ENCODE measurements around the gene CFAP46. TPM values are rescaled to one million over a fixed set of nuclear protein-coding genes. Genes with fewer than 3 reads are reported as not detected.
"Not testable (repeated sequence)": the region's sequence is repeated elsewhere in the genome, so short reads cannot be mapped to it uniquely, and the experiment has no call there.

The CFAP46 gene
- total RNA-seq, 1 donor from 2014 or later, result 1.6 TPM

DNA sequence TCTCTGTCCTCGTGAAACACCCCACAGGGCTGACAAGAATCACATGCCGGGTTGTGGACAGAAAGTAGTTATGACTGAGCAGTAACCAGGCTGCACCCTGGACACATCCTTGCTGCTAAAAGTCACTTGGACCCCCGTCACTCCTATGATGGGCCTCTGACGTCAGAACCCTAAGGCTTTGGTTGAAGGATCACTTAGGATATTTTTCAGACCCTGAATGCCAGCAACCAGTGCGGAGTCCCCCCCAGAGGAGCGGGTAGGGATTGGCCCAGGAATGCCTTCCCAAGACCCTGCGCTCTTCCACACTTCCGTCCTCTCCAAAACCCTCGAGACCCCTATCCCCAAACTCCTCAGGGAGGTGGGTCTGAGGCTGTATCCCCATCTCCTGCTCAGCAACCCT lies 52.1 kb downstream of the CFAP46 start:
- TF ChIP-seq EZH2phosphoT487 (IDR thresholded peaks at IDR 0.05) (no peak), EZH2 (IDR thresholded peaks at IDR 0.05) (no peak)
- TF ChIP-seq, protein P1, sequence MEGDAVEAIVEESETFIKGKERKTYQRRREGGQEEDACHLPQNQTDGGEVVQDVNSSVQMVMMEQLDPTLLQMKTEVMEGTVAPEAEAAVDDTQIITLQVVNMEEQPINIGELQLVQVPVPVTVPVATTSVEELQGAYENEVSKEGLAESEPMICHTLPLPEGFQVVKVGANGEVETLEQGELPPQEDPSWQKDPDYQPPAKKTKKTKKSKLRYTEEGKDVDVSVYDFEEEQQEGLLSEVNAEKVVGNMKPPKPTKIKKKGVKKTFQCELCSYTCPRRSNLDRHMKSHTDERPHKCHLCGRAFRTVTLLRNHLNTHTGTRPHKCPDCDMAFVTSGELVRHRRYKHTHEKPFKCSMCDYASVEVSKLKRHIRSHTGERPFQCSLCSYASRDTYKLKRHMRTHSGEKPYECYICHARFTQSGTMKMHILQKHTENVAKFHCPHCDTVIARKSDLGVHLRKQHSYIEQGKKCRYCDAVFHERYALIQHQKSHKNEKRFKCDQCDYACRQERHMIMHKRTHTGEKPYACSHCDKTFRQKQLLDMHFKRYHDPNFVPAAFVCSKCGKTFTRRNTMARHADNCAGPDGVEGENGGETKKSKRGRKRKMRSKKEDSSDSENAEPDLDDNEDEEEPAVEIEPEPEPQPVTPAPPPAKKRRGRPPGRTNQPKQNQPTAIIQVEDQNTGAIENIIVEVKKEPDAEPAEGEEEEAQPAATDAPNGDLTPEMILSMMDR (IDR thresholded peaks at IDR 0.05), result no peak
- Histone ChIP-seq H4K20me1 (ENCODE audit: low read depth) (no peaks in the 10 kb centered on the region), H3K27ac (no peak overlapping the region), H3K9ac (no peak overlapping the region), H3K9me3 (ENCODE audit: low read depth) (no peaks in the 10 kb centered on the region), H3K4me3 (no peak overlapping the region), H3K4me1 (no peaks in the 10 kb centered on the region), H3F3A (ENCODE audit: low read depth) (no peaks in the 10 kb centered on the region), H3K79me2 (ENCODE audit: low read depth) (no peaks in the 10 kb centered on the region), H3K4me2 (no peak overlapping the region), H2AFZ (replicated peaks) (no peak overlapping the region), H3K27me3 (no peaks in the 10 kb centered on the region), H3K36me3 (no peaks in the 10 kb centered on the region)
- Mint-ChIP-seq H3K4me1 (peaks cover 8% of the 10 kb centered on the region), H3K27me3 (ENCODE audit: insufficient read depth, low read depth) (peaks cover 4% of the 10 kb centered on the region), H3K4me3 (no peak overlapping the region), H3K9me3 (no peaks in the 10 kb centered on the region), H3K27ac (no peak overlapping the region), H3K36me3 (no peaks in the 10 kb centered on the region)
- no peak for DNase-seq (ENCODE audit: low spot score)

DNA sequence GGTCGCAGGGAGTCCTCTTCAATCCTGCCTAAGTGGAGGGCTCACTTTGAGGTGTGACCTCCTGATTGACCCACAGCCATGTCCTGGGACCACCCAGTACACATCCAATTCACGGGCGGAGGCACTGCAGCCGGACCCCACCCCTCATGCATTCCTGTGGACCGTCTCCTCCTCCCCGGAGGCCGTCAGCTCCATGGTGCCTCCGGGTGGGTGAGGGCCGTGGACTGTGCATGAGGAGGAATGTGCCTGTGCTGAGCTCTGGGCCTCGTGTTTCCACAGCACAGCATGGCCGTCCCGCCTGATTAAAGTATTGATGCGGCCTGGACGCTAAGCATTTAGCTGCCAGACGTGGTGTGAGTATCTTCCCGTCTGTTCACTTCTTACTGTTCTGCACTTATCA lies 52.8 kb downstream of the CFAP46 start:
- Histone ChIP-seq H3K4me1 (no peaks in the 10 kb centered on the region), H3K79me2 (ENCODE audit: low read depth) (no peaks in the 10 kb centered on the region), H3F3A (ENCODE audit: low read depth) (no peaks in the 10 kb centered on the region), H4K20me1 (ENCODE audit: low read depth) (no peaks in the 10 kb centered on the region), H3K27me3 (no peaks in the 10 kb centered on the region), H3K36me3 (no peaks in the 10 kb centered on the region), H2AFZ (replicated peaks) (no peak overlapping the region), H3K27ac (no peak overlapping the region), H3K9ac (no peak overlapping the region), H3K4me2 (no peak overlapping the region), H3K4me3 (no peak overlapping the region), H3K9me3 (ENCODE audit: low read depth) (no peaks in the 10 kb centered on the region)
- no peaks in the 10 kb centered on the region for H3K9me3 Mint-ChIP-seq
- H3K36me3 Mint-ChIP-seq, result no peaks in the 10 kb centered on the region
- no peak overlapping the region for H3K4me3 Mint-ChIP-seq
- H3K27ac Mint-ChIP-seq, result no peak overlapping the region
- H3K4me1 Mint-ChIP-seq, result peaks cover 8% of the 10 kb centered on the region
- TF ChIP-seq EZH2 (IDR thresholded peaks at IDR 0.05) (no peak), EZH2phosphoT487 (IDR thresholded peaks at IDR 0.05) (no peak)
- TF ChIP-seq, protein P1 (IDR thresholded peaks at IDR 0.05), result no peak
- H3K27me3 Mint-ChIP-seq (ENCODE audit: insufficient read depth, low read depth), result peaks cover 4% of the 10 kb centered on the region
- no peak for DNase-seq (ENCODE audit: low spot score)

DNA sequence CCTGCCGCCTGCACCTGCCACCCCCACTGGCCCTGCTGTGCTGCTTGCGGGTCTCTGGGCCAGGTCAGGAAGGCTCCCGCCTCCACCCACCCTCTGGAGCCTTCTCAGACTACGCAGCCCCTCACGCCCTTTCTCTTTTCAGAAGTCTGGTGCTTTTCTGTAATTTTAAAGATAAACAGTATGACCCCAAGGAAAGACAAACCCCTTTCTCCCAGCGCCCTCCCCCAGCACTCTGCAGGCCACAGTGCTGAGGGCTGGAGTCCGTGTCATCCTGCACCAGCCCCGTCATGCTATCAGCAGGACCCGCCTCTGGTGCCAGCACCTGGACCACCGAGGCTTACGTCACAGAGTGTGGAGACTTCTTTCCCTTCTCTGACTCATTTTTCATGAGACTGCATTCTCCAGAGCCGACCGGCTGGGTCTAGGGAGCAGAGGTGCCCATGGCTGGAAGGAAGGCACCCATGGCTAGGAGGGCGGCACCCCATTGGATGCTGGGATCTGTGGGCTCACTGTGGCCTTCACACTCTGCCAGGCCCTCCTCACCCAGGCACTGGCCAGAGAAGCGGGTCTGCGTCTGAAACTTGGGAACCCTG lies 53.4 kb downstream of the CFAP46 start:
- H2AFZ ChIP-seq (replicated peaks), result no peak overlapping the region

DNA sequence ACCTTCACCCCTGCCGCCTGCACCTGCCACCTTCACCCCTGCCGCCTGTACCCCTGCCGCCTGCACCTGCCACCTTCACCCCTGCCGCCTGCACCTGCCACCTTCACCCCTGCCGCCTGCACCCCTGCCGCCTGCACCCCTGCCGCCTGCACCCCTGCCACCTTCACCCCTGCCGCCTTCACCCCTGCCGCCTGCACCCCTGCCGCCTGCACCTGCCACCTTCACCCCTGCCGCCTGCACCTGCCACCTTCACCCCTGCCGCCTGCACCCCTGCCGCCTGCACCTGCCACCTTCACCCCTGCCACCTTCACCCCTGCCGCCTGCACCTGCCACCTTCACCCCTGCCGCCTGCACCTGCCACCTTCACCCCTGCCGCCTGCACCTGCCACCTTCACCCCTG lies 53.9 kb downstream of the CFAP46 start:
- not testable (repeated sequence) for H3K36me3 Mint-ChIP-seq; H3K27ac Mint-ChIP-seq; H3K9me3 Mint-ChIP-seq; H3K36me3 ChIP-seq; H3K4me2 ChIP-seq; H3K9me3 ChIP-seq (ENCODE audit: low read depth); H3K27me3 ChIP-seq; H3K79me2 ChIP-seq (ENCODE audit: low read depth); H3K27me3 Mint-ChIP-seq (ENCODE audit: insufficient read depth, low read depth); H2AFZ ChIP-seq (replicated peaks); H3K4me3 Mint-ChIP-seq; H3K9ac ChIP-seq; H3K4me3 ChIP-seq; H3F3A ChIP-seq (ENCODE audit: low read depth); DNase-seq (ENCODE audit: low spot score); H3K4me1 ChIP-seq; H4K20me1 ChIP-seq (ENCODE audit: low read depth); H3K27ac ChIP-seq
- peaks cover 10% of the 10 kb centered on the region for H3K4me1 Mint-ChIP-seq

More for the DNA sequence above, 53.4 kb downstream of the CFAP46 start:
- no peak overlapping the region for H3K4me2 ChIP-seq
- H3K4me1 ChIP-seq, result no peaks in the 10 kb centered on the region
- no peaks in the 10 kb centered on the region for H3F3A ChIP-seq (ENCODE audit: low read depth)
- no peaks in the 10 kb centered on the region for H3K79me2 ChIP-seq (ENCODE audit: low read depth)
- H3K36me3 ChIP-seq, result no peaks in the 10 kb centered on the region
- Mint-ChIP-seq H3K27ac (no peak overlapping the region), H3K36me3 (no peaks in the 10 kb centered on the region), H3K9me3 (no peaks in the 10 kb centered on the region), H3K27me3 (ENCODE audit: insufficient read depth, low read depth) (peaks cover 4% of the 10 kb centered on the region), H3K4me1 (peaks cover 8% of the 10 kb centered on the region), H3K4me3 (no peak overlapping the region)
- TF ChIP-seq, protein P1 (IDR thresholded peaks at IDR 0.05), result no peak
- TF ChIP-seq EZH2phosphoT487 (IDR thresholded peaks at IDR 0.05) (no peak), EZH2 (IDR thresholded peaks at IDR 0.05) (no peak)
- no peaks in the 10 kb centered on the region for H3K9me3 ChIP-seq (ENCODE audit: low read depth)
- DNase-seq (ENCODE audit: low spot score), result no peak
- H3K4me3 ChIP-seq, result no peak overlapping the region
- H3K9ac ChIP-seq, result no peak overlapping the region
- no peaks in the 10 kb centered on the region for H4K20me1 ChIP-seq (ENCODE audit: low read depth)
- no peaks in the 10 kb centered on the region for H3K27me3 ChIP-seq
- no peak overlapping the region for H3K27ac ChIP-seq
